ENCODE data around the gene MFAP4.

MFAP4 gene

DNA sequence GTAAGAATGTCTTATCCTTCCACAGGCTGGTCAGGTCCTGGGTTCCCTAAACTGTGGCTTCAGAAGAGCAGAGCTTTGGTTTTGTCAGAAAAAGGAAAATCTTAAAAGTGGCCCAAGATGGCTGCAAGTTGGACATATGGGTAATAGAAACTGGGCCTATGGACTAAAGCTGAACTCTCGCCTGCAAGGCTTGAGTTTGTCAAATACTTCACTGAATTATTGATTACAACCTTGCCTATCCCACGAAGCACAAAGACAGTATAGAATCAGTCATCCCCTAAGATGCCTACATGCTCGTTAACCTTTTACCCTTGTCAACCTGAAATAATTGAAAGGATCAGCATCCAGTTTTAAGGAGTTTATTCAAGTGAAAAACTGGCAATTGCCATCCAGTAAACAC lies 44.7 kb upstream of the MFAP4 start:
- TF ChIP-seq, protein P1, sequence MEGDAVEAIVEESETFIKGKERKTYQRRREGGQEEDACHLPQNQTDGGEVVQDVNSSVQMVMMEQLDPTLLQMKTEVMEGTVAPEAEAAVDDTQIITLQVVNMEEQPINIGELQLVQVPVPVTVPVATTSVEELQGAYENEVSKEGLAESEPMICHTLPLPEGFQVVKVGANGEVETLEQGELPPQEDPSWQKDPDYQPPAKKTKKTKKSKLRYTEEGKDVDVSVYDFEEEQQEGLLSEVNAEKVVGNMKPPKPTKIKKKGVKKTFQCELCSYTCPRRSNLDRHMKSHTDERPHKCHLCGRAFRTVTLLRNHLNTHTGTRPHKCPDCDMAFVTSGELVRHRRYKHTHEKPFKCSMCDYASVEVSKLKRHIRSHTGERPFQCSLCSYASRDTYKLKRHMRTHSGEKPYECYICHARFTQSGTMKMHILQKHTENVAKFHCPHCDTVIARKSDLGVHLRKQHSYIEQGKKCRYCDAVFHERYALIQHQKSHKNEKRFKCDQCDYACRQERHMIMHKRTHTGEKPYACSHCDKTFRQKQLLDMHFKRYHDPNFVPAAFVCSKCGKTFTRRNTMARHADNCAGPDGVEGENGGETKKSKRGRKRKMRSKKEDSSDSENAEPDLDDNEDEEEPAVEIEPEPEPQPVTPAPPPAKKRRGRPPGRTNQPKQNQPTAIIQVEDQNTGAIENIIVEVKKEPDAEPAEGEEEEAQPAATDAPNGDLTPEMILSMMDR (conservative IDR thresholded peaks at IDR 0.05; ENCODE audit: low read length), result no peak
- no peak for TF ChIP-seq EZH2phosphoT487 (IDR thresholded peaks at IDR 0.05; ENCODE audit: borderline replicate concordance)
- no peaks in the 10 kb centered on the region for H3K9me2 ChIP-seq (replicated peaks; ENCODE audit: low read depth, low read length)

DNA sequence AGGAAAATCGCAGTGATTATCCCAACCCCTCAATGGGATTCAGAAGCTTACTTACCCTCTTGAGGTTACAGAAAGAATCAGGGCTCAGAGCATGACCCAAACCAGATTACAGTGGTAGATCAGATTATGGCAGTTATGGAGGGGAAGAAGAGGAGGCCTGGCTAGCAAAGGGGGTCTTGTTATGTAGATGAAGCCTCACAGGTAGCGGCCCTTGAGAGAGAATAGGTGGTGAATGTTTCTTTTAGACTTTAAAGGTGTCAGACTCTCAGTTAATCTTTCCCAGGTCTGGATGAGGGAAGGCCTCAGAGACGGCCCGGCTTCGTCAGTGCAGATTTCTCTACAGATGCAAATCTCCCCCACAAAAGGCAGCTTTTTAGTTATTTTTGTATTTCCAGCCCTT lies 39.6 kb upstream of the MFAP4 start:
- no peak overlapping the region for H2AFZ ChIP-seq (ENCODE audit: low read length)
- no peak overlapping the region for H3K4me3 ChIP-seq (ENCODE audit: low read length, poor library complexity, severe bottlenecking)
- no peaks in the 10 kb centered on the region for H3K9me3 ChIP-seq (ENCODE audit: insufficient read depth, low read depth, low read length)
- H3K9ac ChIP-seq (ENCODE audit: low read depth, low read length, poor library complexity, severe bottlenecking), result no peak overlapping the region
- H3K4me2 ChIP-seq (ENCODE audit: low read depth, low read length, poor library complexity, severe bottlenecking), result no peak overlapping the region
- H3K79me2 ChIP-seq (ENCODE audit: insufficient read depth, low read length), result no peaks in the 10 kb centered on the region
- no peaks in the 10 kb centered on the region for H3F3A ChIP-seq (ENCODE audit: low read depth)
- no peaks in the 10 kb centered on the region for H3K9me2 ChIP-seq (replicated peaks; ENCODE audit: low read depth, low read length)
- no peaks in the 10 kb centered on the region for H4K20me1 ChIP-seq (ENCODE audit: insufficient read depth, low read length, poor library complexity, severe bottlenecking)
- no peaks in the 10 kb centered on the region for H3K4me1 ChIP-seq (ENCODE audit: insufficient read depth, low read length, poor library complexity, severe bottlenecking)
- no peaks in the 10 kb centered on the region for H3K27me3 ChIP-seq (ENCODE audit: insufficient read depth, low read length, poor library complexity, severe bottlenecking)
- H3K36me3 ChIP-seq (ENCODE audit: insufficient read depth, low read length), result no peaks in the 10 kb centered on the region
- no peak for TF ChIP-seq EZH2phosphoT487 (IDR thresholded peaks at IDR 0.05; ENCODE audit: borderline replicate concordance)
- TF ChIP-seq, protein P1 (conservative IDR thresholded peaks at IDR 0.05; ENCODE audit: low read length), result no peak

More for the DNA sequence above, 44.7 kb upstream of the MFAP4 start:
- Histone ChIP-seq H3K4me2 (ENCODE audit: low read depth, low read length, poor library complexity, severe bottlenecking) (no peak overlapping the region), H3K9me3 (ENCODE audit: insufficient read depth, low read depth, low read length) (no peaks in the 10 kb centered on the region), H4K20me1 (ENCODE audit: insufficient read depth, low read length, poor library complexity, severe bottlenecking) (no peaks in the 10 kb centered on the region), H3K27me3 (ENCODE audit: insufficient read depth, low read length, poor library complexity, severe bottlenecking) (no peaks in the 10 kb centered on the region), H3K4me3 (ENCODE audit: low read length, poor library complexity, severe bottlenecking) (no peak overlapping the region), H3K9ac (ENCODE audit: low read depth, low read length, poor library complexity, severe bottlenecking) (no peak overlapping the region), H3K36me3 (ENCODE audit: insufficient read depth, low read length) (no peaks in the 10 kb centered on the region), H3F3A (ENCODE audit: low read depth) (no peaks in the 10 kb centered on the region), H2AFZ (ENCODE audit: low read length) (no peak overlapping the region), H3K79me2 (ENCODE audit: insufficient read depth, low read length) (no peaks in the 10 kb centered on the region), H3K4me1 (ENCODE audit: insufficient read depth, low read length, poor library complexity, severe bottlenecking) (no peaks in the 10 kb centered on the region)

GRCh38 chr17:19424934-19425868 lies 38.2 kb upstream of the MFAP4 start:
- no peaks in the 10 kb centered on the region for H3K27me3 ChIP-seq (ENCODE audit: insufficient read depth, low read length, poor library complexity, severe bottlenecking)
- H3K79me2 ChIP-seq (ENCODE audit: insufficient read depth, low read length), result no peaks in the 10 kb centered on the region
- no peaks in the 10 kb centered on the region for H3K9me3 ChIP-seq (ENCODE audit: insufficient read depth, low read depth, low read length)
- no peaks in the 10 kb centered on the region for H3K36me3 ChIP-seq (ENCODE audit: insufficient read depth, low read length)
- H3K4me1 ChIP-seq (ENCODE audit: insufficient read depth, low read length, poor library complexity, severe bottlenecking), result no peaks in the 10 kb centered on the region
- H3F3A ChIP-seq (ENCODE audit: low read depth), result no peaks in the 10 kb centered on the region
- no peak overlapping the region for H2AFZ ChIP-seq (ENCODE audit: low read length)
- no peak overlapping the region for H3K4me3 ChIP-seq (ENCODE audit: low read length, poor library complexity, severe bottlenecking)
- H3K9me2 ChIP-seq (replicated peaks; ENCODE audit: low read depth, low read length), result no peaks in the 10 kb centered on the region
- no peaks in the 10 kb centered on the region for H4K20me1 ChIP-seq (ENCODE audit: insufficient read depth, low read length, poor library complexity, severe bottlenecking)
- TF ChIP-seq EZH2phosphoT487 (IDR thresholded peaks at IDR 0.05; ENCODE audit: borderline replicate concordance), result no peak
- TF ChIP-seq, protein P1 (conservative IDR thresholded peaks at IDR 0.05; ENCODE audit: low read length), result no peak
- H3K9ac ChIP-seq (ENCODE audit: low read depth, low read length, poor library complexity, severe bottlenecking), result no peak overlapping the region
- H3K4me2 ChIP-seq (ENCODE audit: low read depth, low read length, poor library complexity, severe bottlenecking), result no peak overlapping the region

Measured in Loucy (cell line).